IMR-90 (cell line): ENCODE measurements around the gene TIAM2. TPM values are rescaled to one million over a fixed set of nuclear protein-coding genes. Genes with fewer than 3 reads are reported as not detected.

Experiments
- ATAC-seq: fragments of 200-7000 bp; cut with Tn5 transposase; 2 replicates; pipeline ENCODE4 v1.9.1; 2020; ENCODE audit warnings: low read depth, mild to moderate bottlenecking, moderate library complexity
- BruUV-seq: library from RNA; stranded (reverse); fragments of 400-500 nt; replicated peaks from 2 replicates; lab custom pipeline; 2021; lab: Mats Ljungman, UMichigan
- CTCF ChIA-PET: fragments of 300-600 bp; formaldehyde crosslinking; extraction: SDS; loops from one replicate; lab custom pipeline; 2021; ENCODE audit warnings: antibody characterized with exemption; lab: Yijun Ruan, JAX
- POLR2A ChIA-PET: fragments of 300-600 bp; sonication (Branson Sonifier 250); formaldehyde crosslinking; loops from one replicate; lab custom pipeline; 2022; ENCODE audit warnings: antibody characterized with exemption; ENCODE audit not compliant: unreplicated experiment; lab: Charles Lee
- DNase-seq: peaks from one replicate; pipeline ENCODE4 v3.0.0; 2013
- H2AFZ ChIP-seq: replicated peaks from 2 replicates; pipeline ENCODE3; 2013; ENCODE audit warnings: low read length, mild to moderate bottlenecking; ENCODE audit not compliant: poor library complexity
- H2AK5ac ChIP-seq: 2 replicates; pipeline ENCODE4 v1.6.1; 2013; ENCODE audit warnings: low read depth, low read length, inconsistent platforms
- H2AK9ac ChIP-seq: replicated peaks from 2 replicates; pipeline ENCODE3; 2013; ENCODE audit warnings: mild to moderate bottlenecking, low read depth, low read length, moderate library complexity; ENCODE audit not compliant: poor library complexity
- H2BK120ac ChIP-seq: 2 replicates; pipeline ENCODE4 v1.6.1; 2013; ENCODE audit warnings: low read depth, low read length, inconsistent platforms
- H2BK15ac ChIP-seq: 3 replicates; pipeline ENCODE4 v1.6.1; 2013; ENCODE audit warnings: low read depth, low read length, inconsistent platforms
- H2BK20ac ChIP-seq: 2 replicates; pipeline ENCODE4 v1.6.1; 2013; ENCODE audit warnings: low read depth, mild to moderate bottlenecking, inconsistent platforms, low read length, moderate library complexity
- H2BK5ac ChIP-seq: 2 replicates; pipeline ENCODE4 v1.6.1; 2013; ENCODE audit warnings: mild to moderate bottlenecking, low read depth, low read length, inconsistent platforms; ENCODE audit not compliant: poor library complexity, severe bottlenecking
- H3K14ac ChIP-seq: replicated peaks from 2 replicates; pipeline ENCODE4 v1.6.1; 2013; ENCODE audit warnings: low read depth, low read length, inconsistent platforms
- H3K18ac ChIP-seq: 2 replicates; pipeline ENCODE4 v1.6.1; 2013; ENCODE audit warnings: low read depth, low read length, control low read depth
- H3K23ac ChIP-seq: 2 replicates; pipeline ENCODE4 v1.6.1; 2013; ENCODE audit warnings: low read depth, low read length, inconsistent platforms
- H3K27ac ChIP-seq: 2 replicates; pipeline ENCODE4 v1.5.1; 2013; ENCODE audit warnings: mild to moderate bottlenecking, control low read depth, low read length; ENCODE audit not compliant: insufficient read depth
- H3K27me3 ChIP-seq: 2 replicates; pipeline ENCODE4 v1.6.1; 2013; ENCODE audit warnings: low read length; ENCODE audit not compliant: control insufficient read depth, insufficient read depth
- H3K36me3 ChIP-seq: 2 replicates; pipeline ENCODE4 v1.6.1; 2013; ENCODE audit warnings: low read length, mixed read lengths; ENCODE audit not compliant: control insufficient read depth, insufficient read depth
- H3K4ac ChIP-seq: 2 replicates; pipeline ENCODE4 v1.6.1; 2013; ENCODE audit warnings: low read depth, low read length, inconsistent platforms
- H3K4me1 ChIP-seq: 2 replicates; pipeline ENCODE4 v1.6.1; 2013; ENCODE audit warnings: low read length, mixed read lengths; ENCODE audit not compliant: control insufficient read depth, insufficient read depth
- H3K4me2 ChIP-seq: 2 replicates; pipeline ENCODE4 v1.6.1; 2013; ENCODE audit warnings: low read depth, mild to moderate bottlenecking, control low read depth, low read length, moderate library complexity
- H3K4me3 ChIP-seq: 2 replicates; pipeline ENCODE4 v1.5.1; 2013; ENCODE audit warnings: low read depth, mild to moderate bottlenecking, control low read depth, low read length, moderate library complexity; ENCODE audit not compliant: insufficient read depth
- H3K56ac ChIP-seq: 2 replicates; pipeline ENCODE4 v1.6.1; 2013; ENCODE audit warnings: low read length, inconsistent platforms; ENCODE audit not compliant: insufficient read depth; ENCODE audit errors: extremely low read depth
- H3K79me1 ChIP-seq, 2 experiments: 2 replicates each; pipeline ENCODE4 v1.6.1; 2013; ENCODE audit warnings: low read length in 2 of 2, inconsistent platforms in 1 of 2, low read depth in 1 of 2
- H3K9ac ChIP-seq: 2 replicates; pipeline ENCODE4 v1.6.1; 2013; ENCODE audit warnings: low read depth, low read length, control low read depth
- H3K9me1 ChIP-seq: 2 replicates; pipeline ENCODE4 v1.6.1; 2013; ENCODE audit warnings: low read length, inconsistent platforms; ENCODE audit not compliant: insufficient read depth
- H3K9me3 ChIP-seq: 2 replicates; pipeline ENCODE4 v1.6.1; 2013; ENCODE audit warnings: low read length; ENCODE audit not compliant: control insufficient read depth, insufficient read depth
- H4K20me1 ChIP-seq: 2 replicates; pipeline ENCODE4 v1.6.1; 2013; ENCODE audit warnings: low read length, inconsistent platforms; ENCODE audit not compliant: insufficient read depth
- H4K5ac ChIP-seq: 2 replicates; pipeline ENCODE4 v1.6.1; 2013; ENCODE audit warnings: mild to moderate bottlenecking, low read depth, low read length, control low read depth
- H4K8ac ChIP-seq, 2 experiments: 2 replicates each; pipeline ENCODE4 v1.6.1; 2013; ENCODE audit warnings: low read depth in 2 of 2, low read length in 2 of 2, control low read depth in 1 of 2, inconsistent platforms in 1 of 2
- H4K91ac ChIP-seq: 2 replicates; pipeline ENCODE4 v1.6.1; 2013; ENCODE audit warnings: low read depth, low read length, inconsistent platforms; ENCODE audit not compliant: insufficient read depth
- CEBPB ChIP-seq: IDR thresholded peaks from 2 replicates; pipeline ENCODE4 v1.6.1; 2012; ENCODE audit warnings: low read depth, low read length, improper control_type of control experiment
- CHD1 ChIP-seq: IDR thresholded peaks from 2 replicates; pipeline ENCODE4 v1.6.1; 2012; ENCODE audit warnings: low read depth, low read length, improper control_type of control experiment
- CTCF ChIP-seq: conservative IDR thresholded peaks from 2 replicates; pipeline ENCODE4 v1.5.1; 2012; ENCODE audit warnings: mild to moderate bottlenecking, low read depth, low read length, improper control_type of control experiment
- ELK1 ChIP-seq: fragments of 150-350 bp; IDR thresholded peaks from 2 replicates; pipeline ENCODE4 v1.6.1; 2016; ENCODE audit warnings: low read depth, mild to moderate bottlenecking, low read length, moderate library complexity, borderline replicate concordance
- FOS ChIP-seq: fragments of 150-350 bp; IDR thresholded peaks from 2 replicates; pipeline ENCODE4 v1.6.1; 2016; ENCODE audit warnings: low read depth, low read length
- MAZ ChIP-seq: IDR thresholded peaks from 2 replicates; pipeline ENCODE4 v1.6.1; 2012; ENCODE audit warnings: low read depth, mild to moderate bottlenecking, low read length, improper control_type of control experiment, moderate library complexity, borderline replicate concordance
- MXI1 ChIP-seq: IDR thresholded peaks from 2 replicates; pipeline ENCODE4 v1.6.1; 2012; ENCODE audit warnings: low read depth, mild to moderate bottlenecking, low read length, moderate library complexity, borderline replicate concordance
- NFE2L2 ChIP-seq: fragments of 150-350 bp; IDR thresholded peaks from 2 replicates; pipeline ENCODE4 v1.6.1; 2016; ENCODE audit warnings: low read depth, mild to moderate bottlenecking, low read length
- POLR2A ChIP-seq: IDR thresholded peaks from 2 replicates; pipeline ENCODE4 v1.6.1; 2012; ENCODE audit warnings: mild to moderate bottlenecking, low read depth, low read length
- RAD21 ChIP-seq: IDR thresholded peaks from 2 replicates; pipeline ENCODE4 v1.6.1; 2012; ENCODE audit warnings: low read length, improper control_type of control experiment
- RCOR1 ChIP-seq: IDR thresholded peaks from 2 replicates; pipeline ENCODE4 v1.6.1; 2012; ENCODE audit warnings: mild to moderate bottlenecking, low read length, improper control_type of control experiment; ENCODE audit not compliant: insufficient replicate concordance
- RFX5 ChIP-seq: IDR thresholded peaks from 2 replicates; pipeline ENCODE4 v1.8.0; 2012; ENCODE audit warnings: low read depth, mild to moderate bottlenecking, low read length, moderate library complexity
- SMC3 ChIP-seq: fragments of 150-350 bp; IDR thresholded peaks from 2 replicates; pipeline ENCODE4 v1.6.1; 2016; ENCODE audit warnings: low read depth, mild to moderate bottlenecking, antibody characterized with exemption, low read length, moderate library complexity
- USF2 ChIP-seq: fragments of 150-350 bp; IDR thresholded peaks from 2 replicates; pipeline ENCODE4 v1.6.1; 2017; ENCODE audit warnings: mild to moderate bottlenecking, antibody characterized with exemption, low read length, low read depth
- WGBS, 2 experiments: methylation state at CpG; one replicate each; pipeline versions ENCODE4 v1.1.5 to v1.1.7; 2013; ENCODE audit warnings: missing lambda C conversion rate in 2 of 2; ENCODE audit not compliant: insufficient read length in 1 of 2; ENCODE audit errors: extremely low coverage in 2 of 2; 5-methylcytosine and 5-hydroxymethylcytosine counted together
- dilution Hi-C: fragments of 300-500 bp; cut with HindIII; formaldehyde crosslinking; loops from one replicate; pipeline ENCODE4 v1.14.3; 2018; ENCODE audit warnings: low sequenced_read_pairs; ENCODE audit not compliant: unreplicated experiment
- in situ Hi-C: fragments of 300-500 bp; cut with MboI; formaldehyde crosslinking; loops from 3 replicates; pipeline ENCODE4 v1.14.3; 2019; ENCODE audit warnings: low sequenced_read_pairs, inconsistent platforms, mixed read lengths
- intact Hi-C: fragments of 100-400 bp; cut with micrococcal nuclease; formaldehyde crosslinking; loops from 2 replicates; pipeline ENCODE4 v1.10.0; 2022
- polyA plus RNA-seq, 3 experiments: library from polyadenylated mRNA; depleted of rRNA; stranded (reverse); fragments of >200 nt; gene quantifications; 2 replicates each; pipeline ENCODE4 v1.2.3, GENCODE V29; 2012; ENCODE audit warnings: low replicate concordance in 1 of 3
- total RNA-seq: library from RNA; depleted of rRNA; stranded (reverse); fragments of >200 nt; gene quantifications from 2 replicates; pipeline ENCODE4 v1.2.3, GENCODE V29; 2012

TIAM2 gene
- total and polyA plus RNA-seq, 2 of the 4 experiments (the other 2 are of a cell fraction), result 3.1 to 4.7 TPM

GRCh38 chr6:155219858-155220301 lies 224.8 kb downstream of the TIAM2 start:
- H2AFZ ChIP-seq, result no peak overlapping the region
- no peak overlapping the region for H2AK9ac ChIP-seq
- no peak overlapping the region for H3K56ac ChIP-seq
- no peak for ATAC-seq
- intact Hi-C loops, result no loop called here
- in situ Hi-C loops, result no loop called here
- no peak overlapping the region for H2BK15ac ChIP-seq
- H3K36me3 ChIP-seq, result no peaks in the 10 kb centered on the region
- no peak overlapping the region for H3K27ac ChIP-seq
- no peak overlapping the region for H3K14ac ChIP-seq
- no peaks in the 10 kb centered on the region for H3K27me3 ChIP-seq
- H4K20me1 ChIP-seq, result no peaks in the 10 kb centered on the region
- CTCF ChIA-PET, result no interaction called here
- no peak overlapping the region for H3K4me3 ChIP-seq
- H3K18ac ChIP-seq, result no peak overlapping the region
- no peak overlapping the region for H2BK20ac ChIP-seq
- H4K5ac ChIP-seq, result no peak overlapping the region
- H2BK5ac ChIP-seq, result no peak overlapping the region
- BruUV-seq, result no TSS peak
- H3K4me1 ChIP-seq, result peaks cover 9% of the 10 kb centered on the region
- POLR2A ChIA-PET, result no interaction called here
- no peak overlapping the region for H3K4me2 ChIP-seq
- dilution Hi-C loops, result no loop called here
- H3K9me3 ChIP-seq, result no peaks in the 10 kb centered on the region
- peaks cover 5% of the 10 kb centered on the region; the same call in 1 of the 2 replicates for H3K9me1 ChIP-seq
- DNase-seq, result no peak
- no peak overlapping the region for H2BK120ac ChIP-seq
- no peak overlapping the region for H3K9ac ChIP-seq
- WGBS, 2 experiments, result 67% methylated on average over 3 of the region's 5 CpGs; no CpG with 5 or more reads in 1 of the 2 experiments
- no peak overlapping the region for H3K4ac ChIP-seq
- H4K91ac ChIP-seq, result no peak overlapping the region
- TF ChIP-seq NFE2L2, result no peak
- no peak for TF ChIP-seq POLR2A
- TF ChIP-seq CEBPB, result no peak
- TF ChIP-seq RAD21, result no peak
- TF ChIP-seq USF2, result no peak
- TF ChIP-seq CHD1, result no peak
- no peak for TF ChIP-seq FOS
- no peak for TF ChIP-seq RFX5
- TF ChIP-seq CTCF, result no peak
- no peak for TF ChIP-seq ELK1
- no peak for TF ChIP-seq MXI1
- TF ChIP-seq MAZ, result no peak
- TF ChIP-seq RCOR1, result no peak
- no peak for TF ChIP-seq SMC3
- no peaks in the 10 kb centered on the region for H3K79me1 ChIP-seq
- H4K8ac ChIP-seq, result no peak overlapping the region
- H2AK5ac ChIP-seq, result no peak overlapping the region
- no peak overlapping the region for H3K23ac ChIP-seq
